ENCODE results near the gene MTMR12.

DNA sequence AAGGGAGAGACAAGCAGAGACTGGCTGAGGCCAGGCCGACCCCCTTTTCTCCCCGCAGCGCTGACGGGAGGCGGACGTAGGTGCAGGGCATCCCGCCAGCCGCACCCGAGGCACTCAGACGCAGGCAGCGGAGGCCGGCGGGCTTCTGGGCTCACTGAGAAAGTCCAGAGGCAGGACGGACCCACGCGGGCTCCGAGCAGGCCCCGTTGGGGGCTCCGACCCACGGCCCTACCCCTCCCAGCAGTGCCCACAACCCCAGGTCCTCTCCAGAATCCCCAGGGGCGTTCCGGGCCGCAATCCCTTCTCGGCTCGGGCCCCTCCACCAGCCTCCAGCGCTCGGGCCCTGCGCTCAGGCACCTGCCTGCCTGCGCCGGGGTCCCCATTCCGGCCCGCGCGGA lies 543 bp downstream of the MTMR12 start:
- TF ChIP-seq, protein P1, sequence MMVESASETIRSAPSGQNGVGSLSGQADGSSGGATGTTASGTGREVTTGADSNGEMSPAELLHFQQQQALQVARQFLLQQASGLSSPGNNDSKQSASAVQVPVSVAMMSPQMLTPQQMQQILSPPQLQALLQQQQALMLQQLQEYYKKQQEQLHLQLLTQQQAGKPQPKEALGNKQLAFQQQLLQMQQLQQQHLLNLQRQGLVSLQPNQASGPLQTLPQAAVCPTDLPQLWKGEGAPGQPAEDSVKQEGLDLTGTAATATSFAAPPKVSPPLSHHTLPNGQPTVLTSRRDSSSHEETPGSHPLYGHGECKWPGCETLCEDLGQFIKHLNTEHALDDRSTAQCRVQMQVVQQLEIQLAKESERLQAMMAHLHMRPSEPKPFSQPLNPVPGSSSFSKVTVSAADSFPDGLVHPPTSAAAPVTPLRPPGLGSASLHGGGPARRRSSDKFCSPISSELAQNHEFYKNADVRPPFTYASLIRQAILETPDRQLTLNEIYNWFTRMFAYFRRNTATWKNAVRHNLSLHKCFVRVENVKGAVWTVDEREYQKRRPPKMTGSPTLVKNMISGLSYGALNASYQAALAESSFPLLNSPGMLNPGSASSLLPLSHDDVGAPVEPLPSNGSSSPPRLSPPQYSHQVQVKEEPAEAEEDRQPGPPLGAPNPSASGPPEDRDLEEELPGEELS (CRISPR knock-in tag; IDR thresholded peaks at IDR 0.05), result no peak
- TF ChIP-seq SP1 (CRISPR knock-in tag; conservative IDR thresholded peaks at IDR 0.05) (no peak), ELF4 (CRISPR knock-in tag; IDR thresholded peaks at IDR 0.05; ENCODE audit: low read depth) (no peak), HMGXB4 (CRISPR knock-in tag; IDR thresholded peaks at IDR 0.05) (no peak), CBFB (CRISPR knock-in tag; IDR thresholded peaks at IDR 0.05; ENCODE audit: low read depth) (no peak), ZNF512 (CRISPR knock-in tag; IDR thresholded peaks at IDR 0.05; ENCODE audit: borderline replicate concordance) (no peak), JUN (CRISPR knock-in tag; IDR thresholded peaks at IDR 0.05) (no peak), TEAD4 (CRISPR knock-in tag; IDR thresholded peaks at IDR 0.05) (no peak), USF1 (CRISPR knock-in tag; IDR thresholded peaks at IDR 0.05) (no peak)
- TF ChIP-seq, protein P2, sequence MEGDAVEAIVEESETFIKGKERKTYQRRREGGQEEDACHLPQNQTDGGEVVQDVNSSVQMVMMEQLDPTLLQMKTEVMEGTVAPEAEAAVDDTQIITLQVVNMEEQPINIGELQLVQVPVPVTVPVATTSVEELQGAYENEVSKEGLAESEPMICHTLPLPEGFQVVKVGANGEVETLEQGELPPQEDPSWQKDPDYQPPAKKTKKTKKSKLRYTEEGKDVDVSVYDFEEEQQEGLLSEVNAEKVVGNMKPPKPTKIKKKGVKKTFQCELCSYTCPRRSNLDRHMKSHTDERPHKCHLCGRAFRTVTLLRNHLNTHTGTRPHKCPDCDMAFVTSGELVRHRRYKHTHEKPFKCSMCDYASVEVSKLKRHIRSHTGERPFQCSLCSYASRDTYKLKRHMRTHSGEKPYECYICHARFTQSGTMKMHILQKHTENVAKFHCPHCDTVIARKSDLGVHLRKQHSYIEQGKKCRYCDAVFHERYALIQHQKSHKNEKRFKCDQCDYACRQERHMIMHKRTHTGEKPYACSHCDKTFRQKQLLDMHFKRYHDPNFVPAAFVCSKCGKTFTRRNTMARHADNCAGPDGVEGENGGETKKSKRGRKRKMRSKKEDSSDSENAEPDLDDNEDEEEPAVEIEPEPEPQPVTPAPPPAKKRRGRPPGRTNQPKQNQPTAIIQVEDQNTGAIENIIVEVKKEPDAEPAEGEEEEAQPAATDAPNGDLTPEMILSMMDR (IDR thresholded peaks at IDR 0.05), result no peak

Measured in WTC11 (cell line).